Epithelial cell of proximal tubule (primary cell): ENCODE results near the gene ING5. TPM values are rescaled to one million over a fixed set of nuclear protein-coding genes. Genes with fewer than 3 reads are reported as not detected.
"Not testable (repeated sequence)": the region's sequence is repeated elsewhere in the genome, so short reads cannot be mapped to it uniquely, and the experiment has no call there.

Experiments
- DNase-seq: peaks from one replicate; pipeline ENCODE4 v3.0.0-alpha.2; 2011; ENCODE audit warnings: low read depth
- H3K4me3 ChIP-seq: 2 replicates; pipeline ENCODE4 v1.5.1; 2011; ENCODE audit warnings: low read depth, mild to moderate bottlenecking, low read length
- CTCF ChIP-seq: conservative IDR thresholded peaks from 2 replicates; pipeline ENCODE4 v1.5.1; 2012; ENCODE audit warnings: low read depth, mild to moderate bottlenecking, low read length
- total RNA-seq: library from RNA; depleted of rRNA; stranded (reverse); fragments of >200 nt; gene quantifications from 2 replicates; pipeline ENCODE4 v1.2.3, GENCODE V29; 2015

ING5 gene
- total RNA-seq, 1 donor from 2014 or later, result 10.4 TPM

GRCh38 chr2:241752253-241752652 is 50.4 kb downstream of the ING5 start:
- DNase-seq, result no peak
- TF ChIP-seq CTCF, result no peak
- no peak overlapping the region for H3K4me3 ChIP-seq

GRCh38 chr2:241752689-241753276 is 50.9 kb downstream of the ING5 start:
- H3K4me3 ChIP-seq, result no peak overlapping the region
- no peak for DNase-seq
- no peak for TF ChIP-seq CTCF

- DNase-seq, result no peak
- no peak overlapping the region for H3K4me3 ChIP-seq
- no peak for TF ChIP-seq CTCF
Observed at GRCh38 chr2:241753493-241753892, 51.7 kb downstream of the ING5 start.

GRCh38 chr2:241754042-241754441 is 52.2 kb downstream of the ING5 start:
- TF ChIP-seq CTCF, result no peak
- DNase-seq, result no peak
- no peak overlapping the region for H3K4me3 ChIP-seq

GRCh38 chr2:241755166-241755565 is 53.3 kb downstream of the ING5 start:
- H3K4me3 ChIP-seq, result no peak overlapping the region
- no peak for TF ChIP-seq CTCF

GRCh38 chr2:241755777-241756176 is 53.9 kb downstream of the ING5 start:
- TF ChIP-seq CTCF, result no peak

More at GRCh38 chr2:241755166-241755565, 53.3 kb downstream of the ING5 start:
- no peak for DNase-seq

GRCh38 chr2:241759067-241759807 is 57.4 kb downstream of the ING5 start:
- DNase-seq, result no peak
- no peak for TF ChIP-seq CTCF
- no peak overlapping the region for H3K4me3 ChIP-seq

More at GRCh38 chr2:241755777-241756176, 53.9 kb downstream of the ING5 start:
- no peak overlapping the region for H3K4me3 ChIP-seq
- no peak for DNase-seq

GRCh38 chr2:241759893-241760292 is 58.1 kb downstream of the ING5 start:
- DNase-seq, H3K4me3 ChIP-seq: not testable (repeated sequence)
